ENCODE measurements around the gene PLPP7. TPM values are rescaled to one million over a fixed set of nuclear protein-coding genes. Genes with fewer than 3 reads are reported as not detected.

PLPP7 gene
- total RNA-seq, 3 donors from 2014 or later = 0.58 to 9.7 (median 1.0) TPM

DNA sequence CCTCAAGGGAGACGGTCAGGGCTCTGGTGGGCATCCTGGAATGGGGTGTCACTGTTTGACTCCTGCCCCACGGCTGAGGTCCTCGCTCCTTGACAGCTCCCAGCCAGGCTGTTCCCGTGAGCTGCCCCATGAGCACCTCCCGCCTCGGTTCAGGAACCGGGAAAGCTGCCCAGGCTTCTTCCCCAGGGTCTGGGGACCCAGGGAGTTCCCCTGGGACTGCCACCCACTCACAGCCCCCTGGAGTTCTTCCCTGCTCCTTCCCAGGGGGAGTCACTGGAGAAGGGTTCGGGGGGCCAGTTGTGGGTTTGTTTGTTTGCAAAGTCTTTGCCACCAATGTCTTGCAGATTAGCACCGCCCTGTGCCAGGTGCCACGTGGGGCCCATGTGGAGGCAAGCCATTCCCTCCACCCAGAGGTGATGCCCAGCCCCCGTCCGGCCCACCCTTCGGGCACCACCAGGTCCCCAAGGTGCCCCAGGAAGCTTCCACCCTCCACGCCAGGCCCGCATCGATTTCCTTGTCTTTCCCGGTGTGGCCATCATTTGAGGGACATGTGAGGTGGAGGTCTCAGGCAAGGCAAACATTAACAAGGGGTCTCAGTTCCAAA lies 1.3 kb downstream of the PLPP7 start:
- TF ChIP-seq, protein P1, sequence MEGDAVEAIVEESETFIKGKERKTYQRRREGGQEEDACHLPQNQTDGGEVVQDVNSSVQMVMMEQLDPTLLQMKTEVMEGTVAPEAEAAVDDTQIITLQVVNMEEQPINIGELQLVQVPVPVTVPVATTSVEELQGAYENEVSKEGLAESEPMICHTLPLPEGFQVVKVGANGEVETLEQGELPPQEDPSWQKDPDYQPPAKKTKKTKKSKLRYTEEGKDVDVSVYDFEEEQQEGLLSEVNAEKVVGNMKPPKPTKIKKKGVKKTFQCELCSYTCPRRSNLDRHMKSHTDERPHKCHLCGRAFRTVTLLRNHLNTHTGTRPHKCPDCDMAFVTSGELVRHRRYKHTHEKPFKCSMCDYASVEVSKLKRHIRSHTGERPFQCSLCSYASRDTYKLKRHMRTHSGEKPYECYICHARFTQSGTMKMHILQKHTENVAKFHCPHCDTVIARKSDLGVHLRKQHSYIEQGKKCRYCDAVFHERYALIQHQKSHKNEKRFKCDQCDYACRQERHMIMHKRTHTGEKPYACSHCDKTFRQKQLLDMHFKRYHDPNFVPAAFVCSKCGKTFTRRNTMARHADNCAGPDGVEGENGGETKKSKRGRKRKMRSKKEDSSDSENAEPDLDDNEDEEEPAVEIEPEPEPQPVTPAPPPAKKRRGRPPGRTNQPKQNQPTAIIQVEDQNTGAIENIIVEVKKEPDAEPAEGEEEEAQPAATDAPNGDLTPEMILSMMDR (IDR thresholded peaks at IDR 0.05) = no peak
- intact Hi-C loops (cut with DNase I, micrococcal nuclease) = no loop called here
- ATAC-seq = no peak

DNA sequence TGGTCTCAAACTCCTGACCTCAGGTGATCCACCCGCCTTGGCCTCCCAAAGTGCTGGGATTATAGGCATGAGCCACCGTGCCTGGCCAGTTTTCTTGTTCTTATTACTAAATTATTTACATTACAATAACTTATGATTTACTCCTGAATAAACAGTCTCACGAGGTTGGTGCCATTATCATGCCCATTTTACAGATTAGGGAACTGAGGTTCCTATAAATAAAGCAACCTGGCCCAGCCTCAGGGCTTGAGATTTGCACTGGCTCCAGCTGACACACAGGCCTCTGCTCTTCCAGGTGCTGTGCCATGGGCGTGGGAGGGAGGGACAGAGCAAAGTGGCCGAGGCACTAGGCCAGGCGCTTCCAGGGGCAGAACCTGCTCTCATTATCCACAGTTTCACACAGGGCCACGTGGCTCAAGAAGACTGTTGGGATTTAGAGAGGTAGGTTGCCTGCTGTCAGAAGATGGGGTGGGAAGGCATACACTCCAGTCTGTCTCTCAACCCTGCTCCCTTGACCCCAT lies 2.3 kb downstream of the PLPP7 start:
- intact Hi-C loops (cut with DNase I, micrococcal nuclease) = no loop called here
- no peaks in the 10 kb centered on the region for H3K4me1 ChIP-seq (ENCODE audit: low read depth)
- no peaks in the 10 kb centered on the region for H3K9me3 ChIP-seq
- TF ChIP-seq, protein P1 (IDR thresholded peaks at IDR 0.05) = no peak
- DNase-seq (no peak), ATAC-seq (no peak)
- H3K36me3 ChIP-seq (ENCODE audit: low read depth) = no peaks in the 10 kb centered on the region
- H3K4me3 ChIP-seq = no peak overlapping the region

More for the DNA sequence above, 1.3 kb downstream of the PLPP7 start:
- Histone ChIP-seq H3K9me3 (no peaks in the 10 kb centered on the region), H3K4me1 (ENCODE audit: low read depth) (no peaks in the 10 kb centered on the region), H3K36me3 (ENCODE audit: low read depth) (no peaks in the 10 kb centered on the region), H3K4me3 (no peak overlapping the region)
- no peak for DNase-seq

DNA sequence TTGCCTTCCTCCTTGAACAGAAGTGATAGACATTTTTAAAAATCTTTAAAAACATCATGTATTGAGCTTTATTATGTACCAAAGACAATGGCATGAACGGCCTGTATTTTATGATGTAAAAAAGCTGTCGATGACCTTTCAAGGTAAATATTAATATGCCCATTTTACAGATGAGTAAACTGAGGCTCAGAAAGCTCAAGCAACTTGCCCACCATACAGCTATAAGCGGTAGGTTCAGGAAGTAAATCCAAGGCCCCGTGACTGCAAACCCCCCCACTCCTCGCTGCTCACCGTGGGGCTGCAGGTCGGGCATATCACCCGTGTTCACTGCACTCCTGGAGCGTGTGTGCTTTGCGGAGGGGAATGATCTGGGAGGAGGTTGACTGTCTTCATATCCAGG lies 3.4 kb downstream of the PLPP7 start:
- intact Hi-C loops (cut with DNase I, micrococcal nuclease) = no loop called here
- TF ChIP-seq, protein P1 (IDR thresholded peaks at IDR 0.05) = no peak

DNA sequence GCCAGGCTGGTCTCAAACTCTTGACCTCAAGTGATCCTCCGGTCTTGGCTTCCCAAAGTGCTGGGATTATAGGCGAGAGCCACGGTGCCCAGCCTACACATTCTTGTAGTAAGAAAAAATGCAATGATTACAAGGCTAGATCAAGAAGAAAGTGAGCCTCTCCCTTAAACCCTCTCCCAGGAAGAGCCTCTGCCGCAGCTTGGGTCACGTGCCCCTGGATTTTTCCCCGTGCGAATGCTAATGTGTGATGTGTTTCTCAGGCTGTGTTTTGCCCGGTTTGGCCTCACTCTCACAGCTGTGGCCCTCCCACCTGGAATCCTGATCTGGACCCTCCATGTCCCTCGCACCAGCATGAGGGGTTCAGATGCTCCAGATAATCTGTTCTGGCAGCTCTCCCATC lies 6.9 kb downstream of the PLPP7 start:
- no peak for DNase-seq
- no peaks in the 10 kb centered on the region for H3K4me1 ChIP-seq (ENCODE audit: low read depth)
- H3K4me3 ChIP-seq = no peak overlapping the region
- ATAC-seq = no peak
- intact Hi-C loops (cut with DNase I, micrococcal nuclease) = no loop called here
- TF ChIP-seq, protein P1 (IDR thresholded peaks at IDR 0.05) = no peak
- H3K9me3 ChIP-seq = no peaks in the 10 kb centered on the region
- no peaks in the 10 kb centered on the region for H3K36me3 ChIP-seq (ENCODE audit: low read depth)

More for the DNA sequence above, 3.4 kb downstream of the PLPP7 start:
- ATAC-seq (no peak), DNase-seq (no peak)
- no peaks in the 10 kb centered on the region for H3K4me1 ChIP-seq (ENCODE audit: low read depth)
- H3K4me3 ChIP-seq = no peak overlapping the region
- H3K36me3 ChIP-seq (ENCODE audit: low read depth) = no peaks in the 10 kb centered on the region
- H3K9me3 ChIP-seq = no peaks in the 10 kb centered on the region

DNA sequence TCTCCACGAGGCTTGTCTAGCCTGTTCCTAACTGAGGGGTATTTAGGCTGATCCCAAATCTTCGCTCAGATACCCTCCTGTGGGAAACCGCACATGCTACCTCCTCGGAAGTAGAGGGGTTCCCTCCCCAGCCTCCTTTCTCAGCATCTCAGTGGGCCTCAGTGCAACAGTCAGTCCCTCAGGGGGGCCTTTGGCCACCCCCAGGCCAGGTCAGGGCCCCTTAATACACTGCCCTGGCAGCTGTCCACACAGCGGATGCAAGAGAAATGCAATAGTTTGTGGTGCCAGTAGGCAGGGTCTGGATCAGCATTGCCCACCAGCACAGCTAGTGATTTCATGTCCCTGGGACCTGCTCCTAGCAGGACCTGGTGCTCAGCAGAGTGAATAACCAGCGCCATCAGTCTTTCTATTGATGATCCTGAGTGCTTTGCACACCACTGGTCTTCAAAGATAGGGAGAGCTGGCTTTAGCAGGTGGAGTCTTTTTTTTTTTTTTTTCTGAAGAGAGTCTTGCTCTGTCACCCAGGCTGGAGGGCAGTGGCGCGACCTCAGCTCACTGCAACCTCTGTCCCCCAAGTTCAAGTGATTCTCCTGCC lies 7.5 kb downstream of the PLPP7 start:
- TF ChIP-seq, protein P1 (IDR thresholded peaks at IDR 0.05) = no peak
- DNase-seq (no peak), ATAC-seq (no peak)
- Histone ChIP-seq H3K4me1 (ENCODE audit: low read depth) (no peaks in the 10 kb centered on the region), H3K9me3 (no peaks in the 10 kb centered on the region), H3K4me3 (no peak overlapping the region), H3K36me3 (ENCODE audit: low read depth) (no peaks in the 10 kb centered on the region)
- intact Hi-C loops (cut with DNase I, micrococcal nuclease) = no loop called here

Data from mucosa of descending colon (tissue), 3 donors.